Liver (tissue), 9 donors: Measurements from ENCODE around the gene PLPP6. TPM values are rescaled to one million over a fixed set of nuclear protein-coding genes. Genes with fewer than 3 reads are reported as not detected.

Experiments used
- DNase-seq: peaks from one replicate; pipeline ENCODE4 v3.0.0-alpha.2; 2017; ENCODE audit warnings: low spot score
- H3K27ac ChIP-seq, 2 donors: one replicate each; pipeline ENCODE4 v1.7.0; 2013; ENCODE audit warnings: inconsistent platforms in 2 of 2, low read length in 2 of 2, control low read depth in 1 of 2, low read depth in 1 of 2, mild to moderate bottlenecking in 1 of 2
- H3K27me3 ChIP-seq, 4 donors: one replicate each; pipeline versions ENCODE4 v1.6.1 to v1.7.0; 2013; ENCODE audit warnings: low read length in 3 of 4, inconsistent platforms in 1 of 4, mild to moderate bottlenecking in 1 of 4, moderate library complexity in 1 of 4; ENCODE audit not compliant: control insufficient read depth in 4 of 4, insufficient read depth in 4 of 4
- H3K36me3 ChIP-seq, 4 donors: one replicate each; pipeline versions ENCODE4 v1.6.1 to v1.7.0; 2013; ENCODE audit warnings: low read length in 3 of 4, mild to moderate bottlenecking in 3 of 4, low read depth in 1 of 4, moderate library complexity in 1 of 4; ENCODE audit not compliant: control insufficient read depth in 4 of 4, insufficient read depth in 3 of 4
- H3K4me1 ChIP-seq, 4 donors: one replicate each; pipeline versions ENCODE4 v1.6.1 to v1.7.0; 2013; ENCODE audit warnings: low read length in 3 of 4, mild to moderate bottlenecking in 3 of 4, moderate library complexity in 1 of 4; ENCODE audit not compliant: control insufficient read depth in 4 of 4, insufficient read depth in 4 of 4
- H3K4me3 ChIP-seq, 3 donors: one replicate each; pipeline versions ENCODE4 v1.6.1 to v1.7.0; 2013; ENCODE audit warnings: low read length in 3 of 3, control low read depth in 1 of 3, low read depth in 1 of 3, mild to moderate bottlenecking in 1 of 3
- H3K9ac ChIP-seq, 2 donors: one replicate each; pipeline ENCODE4 v1.7.0; 2013; ENCODE audit warnings: low read length in 2 of 2, mild to moderate bottlenecking in 2 of 2, moderate library complexity in 2 of 2, control low read depth in 1 of 2, low read depth in 1 of 2
- H3K9me3 ChIP-seq, 4 donors: one replicate each; pipeline versions ENCODE4 v1.6.1 to v1.7.0; 2013; ENCODE audit warnings: low read length in 3 of 4; ENCODE audit not compliant: control insufficient read depth in 4 of 4
- ATF3 ChIP-seq: IDR thresholded peaks from 2 replicates; pipeline ENCODE4 v1.6.1; 2016; ENCODE audit warnings: antibody characterized with exemption
- CTCF ChIP-seq: fragments of 150-350 bp; IDR thresholded peaks from 2 replicates; pipeline ENCODE4 v1.5.1; 2017; ENCODE audit warnings: improper control_type of control experiment, low read depth, low read length; ENCODE audit not compliant: missing input control
- EGR1 ChIP-seq, 2 donors: IDR thresholded peaks; 2 replicates each; pipeline ENCODE4 v1.6.1; 2016 to 2018; ENCODE audit warnings: antibody characterized with exemption in 2 of 2, low read depth in 2 of 2
- FOXA1 ChIP-seq: IDR thresholded peaks from 2 replicates; pipeline ENCODE4 v1.6.1; 2016; ENCODE audit warnings: antibody characterized with exemption
- FOXA2 ChIP-seq: IDR thresholded peaks from 2 replicates; pipeline ENCODE4 v1.6.1; 2016; ENCODE audit warnings: antibody characterized with exemption
- GABPA ChIP-seq, 2 donors: IDR thresholded peaks in 1 of 2; conservative IDR thresholded peaks in 1 of 2; 2 replicates each; pipeline ENCODE4 v1.6.1; 2016; ENCODE audit warnings: antibody characterized with exemption in 2 of 2, mild to moderate bottlenecking in 1 of 2, moderate library complexity in 1 of 2
- HNF4A ChIP-seq, 2 donors: conservative IDR thresholded peaks; 2 replicates each; pipeline ENCODE4 v1.6.1; 2016; ENCODE audit warnings: antibody characterized with exemption in 2 of 2, mild to moderate bottlenecking in 2 of 2
- HNF4G ChIP-seq: IDR thresholded peaks from 2 replicates; pipeline ENCODE4 v1.6.1; 2016; ENCODE audit warnings: antibody characterized with exemption
- JUND ChIP-seq, 2 donors: IDR thresholded peaks; 2 replicates each; pipeline ENCODE4 v1.6.1; 2016; ENCODE audit warnings: antibody characterized with exemption in 2 of 2
- MAX ChIP-seq: IDR thresholded peaks from 2 replicates; pipeline ENCODE4 v1.6.1; 2016; ENCODE audit warnings: antibody characterized with exemption
- NR2F2 ChIP-seq: IDR thresholded peaks from 2 replicates; pipeline ENCODE4 v1.6.1; 2016; ENCODE audit warnings: antibody characterized with exemption
- RAD21 ChIP-seq, 2 donors: IDR thresholded peaks; 2 replicates each; pipeline ENCODE4 v1.6.1; 2016; ENCODE audit warnings: antibody characterized with exemption in 2 of 2, mild to moderate bottlenecking in 2 of 2
- REST ChIP-seq: IDR thresholded peaks from 2 replicates; pipeline ENCODE4 v1.6.1; 2016; ENCODE audit warnings: antibody characterized with exemption, mild to moderate bottlenecking
- RXRA ChIP-seq, 2 donors: IDR thresholded peaks; 2 replicates each; pipeline ENCODE4 v1.6.1; 2017 to 2018; ENCODE audit warnings: antibody characterized with exemption in 2 of 2, mild to moderate bottlenecking in 1 of 2
- SP1 ChIP-seq: IDR thresholded peaks from 2 replicates; pipeline ENCODE4 v1.6.1; 2018; ENCODE audit warnings: antibody characterized with exemption, mild to moderate bottlenecking
- TAF1 ChIP-seq: conservative IDR thresholded peaks from 2 replicates; pipeline ENCODE4 v1.6.1; 2016; ENCODE audit warnings: antibody characterized with exemption, mild to moderate bottlenecking
- YY1 ChIP-seq: IDR thresholded peaks from 2 replicates; pipeline ENCODE4 v1.6.1; 2016; ENCODE audit warnings: antibody characterized with exemption, mild to moderate bottlenecking
- WGBS: extraction: QIAGEN DNeasy Blood & Tissue Kit; methylation state at CpG from one replicate; pipeline ENCODE4 v1.1.7; 2013; 5-methylcytosine and 5-hydroxymethylcytosine counted together
- polyA plus RNA-seq, 2 donors: library from polyadenylated mRNA; stranded (reverse) in 1 of 2; unstranded in 1 of 2; fragments of 200-250 nt in 1 of 2; fragments of >200 nt in 1 of 2; fragmentation: Nextera tagmentation in 1 of 2; extraction: Ambion mirVana in 1 of 2; gene quantifications; one replicate each; pipeline versions ENCODE4 v1.2.1 to v1.2.3, GENCODE V29; 2013 to 2015
- total RNA-seq, 2 donors: library from RNA; depleted of rRNA; stranded (reverse); fragments of >200 nt; gene quantifications; one replicate each; pipeline ENCODE4 v1.2.3, GENCODE V29; 2014
- TF ChIP-seq, protein P1 (sequence below): IDR thresholded peaks from 2 replicates; pipeline ENCODE4 v1.6.1; 2016; ENCODE audit warnings: antibody characterized with exemption
- donor health status: healthy.
- donor health status: healthy.
- donor health status: healthy.
- donor health status: healthy.
- donor health status: healthy.

PLPP6 gene
- total and polyA plus RNA-seq, 4 donors = 9.5 to 11.8 (median 11.1) TPM

- peaks cover 0 to 7% (median 5%) of the 10 kb centered on the region in 4 donors for H3K4me1 ChIP-seq
- H3K4me3 ChIP-seq = no peak overlapping the region
- H3K36me3 ChIP-seq = peaks cover 5 to 8% (median 6%) of the 10 kb centered on the region in 4 donors
- no peaks in the 10 kb centered on the region for H3K9me3 ChIP-seq
- no peaks in the 10 kb centered on the region for H3K27me3 ChIP-seq
- H3K27ac ChIP-seq = no peak overlapping the region
- H3K9ac ChIP-seq = no peak overlapping the region
- 82% methylated on average over 3 of the region's 3 CpGs for WGBS
- no peak for TF ChIP-seq NR2F2
- TF ChIP-seq RXRA (IDR thresholded peaks at IDR 0.05) = no peak
- TF ChIP-seq FOXA2 = no peak
- TF ChIP-seq GABPA (IDR thresholded peaks at IDR 0.05 in 1 of 2, conservative IDR thresholded peaks at IDR 0.05 in 1 of 2) = no peak
- TF ChIP-seq ATF3 = no peak
- TF ChIP-seq EGR1 (IDR thresholded peaks at IDR 0.05; ENCODE audit: low read depth in 2 of 2) = no peak
- no peak for TF ChIP-seq CTCF
- TF ChIP-seq YY1 = no peak
- no peak for TF ChIP-seq HNF4G
- TF ChIP-seq TAF1 = no peak
- no peak for TF ChIP-seq SP1
- no peak for TF ChIP-seq FOXA1
- TF ChIP-seq HNF4A (conservative IDR thresholded peaks at IDR 0.05) = no peak
- TF ChIP-seq JUND (IDR thresholded peaks at IDR 0.05) = no peak
- TF ChIP-seq REST = no peak
- no peak for DNase-seq
Measured at GRCh38 chr9:4620057-4620765, 41.9 kb upstream of the PLPP6 start.

- TF ChIP-seq RAD21 (IDR thresholded peaks at IDR 0.05) (no peak), MAX (no peak), EGR1 (IDR thresholded peaks at IDR 0.05; ENCODE audit: low read depth in 2 of 2) (no peak)
- TF ChIP-seq, protein P1, sequence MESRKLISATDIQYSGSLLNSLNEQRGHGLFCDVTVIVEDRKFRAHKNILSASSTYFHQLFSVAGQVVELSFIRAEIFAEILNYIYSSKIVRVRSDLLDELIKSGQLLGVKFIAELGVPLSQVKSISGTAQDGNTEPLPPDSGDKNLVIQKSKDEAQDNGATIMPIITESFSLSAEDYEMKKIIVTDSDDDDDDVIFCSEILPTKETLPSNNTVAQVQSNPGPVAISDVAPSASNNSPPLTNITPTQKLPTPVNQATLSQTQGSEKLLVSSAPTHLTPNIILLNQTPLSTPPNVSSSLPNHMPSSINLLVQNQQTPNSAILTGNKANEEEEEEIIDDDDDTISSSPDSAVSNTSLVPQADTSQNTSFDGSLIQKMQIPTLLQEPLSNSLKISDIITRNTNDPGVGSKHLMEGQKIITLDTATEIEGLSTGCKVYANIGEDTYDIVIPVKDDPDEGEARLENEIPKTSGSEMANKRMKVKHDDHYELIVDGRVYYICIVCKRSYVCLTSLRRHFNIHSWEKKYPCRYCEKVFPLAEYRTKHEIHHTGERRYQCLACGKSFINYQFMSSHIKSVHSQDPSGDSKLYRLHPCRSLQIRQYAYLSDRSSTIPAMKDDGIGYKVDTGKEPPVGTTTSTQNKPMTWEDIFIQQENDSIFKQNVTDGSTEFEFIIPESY = no peak
- Histone ChIP-seq H3K36me3 (peaks cover 6 to 8% (median 7%) of the 10 kb centered on the region in 4 donors), H3K27ac (no peak overlapping the region), H3K27me3 (no peaks in the 10 kb centered on the region), H3K9ac (no peak overlapping the region), H3K4me3 (no peak overlapping the region), H3K9me3 (no peaks in the 10 kb centered on the region), H3K4me1 (no peaks in the 10 kb centered on the region)
- DNase-seq = no peak
- WGBS = 88% methylated on average over 2 of the region's 2 CpGs
Measured at GRCh38 chr9:4620881-4621555, 41.1 kb upstream of the PLPP6 start.
